Esophagus muscularis mucosa (tissue), 4 donors: ENCODE results near the gene RHOF. TPM values are rescaled to one million over a fixed set of nuclear protein-coding genes. Genes with fewer than 3 reads are reported as not detected.

ENCODE experiments used
- DNase-seq: peaks from one replicate; pipeline ENCODE4 v3.0.0-alpha.2; 2017; ENCODE audit errors: extremely low spot score
- H3K27ac ChIP-seq, 4 donors: fragments of 200-600 bp; sonication (generic); replicated peaks in 1 of 4; 1 replicate in 3 of 4; 2 replicates in 1 of 4; pipeline ENCODE4 v1.5.1; 2016 to 2019; ENCODE audit warnings: mild to moderate bottlenecking in 1 of 4
- H3K27me3 ChIP-seq, 4 donors: fragments of 200-600 bp; sonication (generic); one replicate each; pipeline versions ENCODE4 v1.5.1 to v1.6.0; 2016 to 2019
- H3K36me3 ChIP-seq, 4 donors: fragments of 200-600 bp; sonication (generic); one replicate each; pipeline ENCODE4 v1.5.1; 2016 to 2019
- H3K4me1 ChIP-seq, 4 donors: fragments of 200-600 bp; sonication (generic); one replicate each; pipeline ENCODE4 v1.5.1; 2016 to 2019
- H3K4me3 ChIP-seq, 4 donors: fragments of 200-600 bp; sonication (generic); 1 replicate in 2 of 4; 2 replicates in 2 of 4; pipeline ENCODE4 v1.5.1; 2016 to 2019; ENCODE audit warnings: mild to moderate bottlenecking in 4 of 4, moderate library complexity in 1 of 4
- H3K9me3 ChIP-seq, 4 donors: fragments of 200-600 bp; sonication (generic); 1 replicate in 3 of 4; 2 replicates in 1 of 4; pipeline ENCODE4 v1.5.1; 2016 to 2019
- EP300 ChIP-seq: sonication (generic); formaldehyde crosslinking; IDR thresholded peaks from one replicate; pipeline ENCODE4 v1.6.1; 2017; ENCODE audit warnings: antibody characterized with exemption
- POLR2A ChIP-seq: fragments of 450-650 bp; IDR thresholded peaks from one replicate; pipeline ENCODE4 v1.6.1; 2017; ENCODE audit warnings: antibody characterized with exemption, moderate library complexity, mild to moderate bottlenecking, low read depth
- POLR2AphosphoS5 ChIP-seq, 2 donors: sonication (generic); formaldehyde crosslinking; IDR thresholded peaks; one replicate each; pipeline ENCODE4 v1.6.1; 2017; ENCODE audit warnings: antibody characterized with exemption in 2 of 2
- WGBS: methylation state at CpG from one replicate; pipeline ENCODE4 v1.1.5; 2018; 5-methylcytosine and 5-hydroxymethylcytosine counted together
- intact Hi-C: fragments of 100-400 bp; cut with DNase I; formaldehyde crosslinking; loops from one replicate; pipeline ENCODE4 v1.15.1; 2023
- total RNA-seq, 4 donors: library from RNA; depleted of rRNA; stranded (reverse); fragments of >200 nt; gene quantifications; one replicate each; pipeline versions ENCODE4 v1.1.0 to v1.2.1, GENCODE V29; 2016
- TF ChIP-seq, protein P1 (sequence below), 3 experiments: fragments of 200-600 bp in 2 of 3; fragments of 450-650 bp in 1 of 3; sonication (generic) in 2 of 3; IDR thresholded peaks; one replicate each; pipeline ENCODE4 v1.5.1; 2017 to 2019; ENCODE audit warnings: antibody characterized with exemption in 3 of 3, mild to moderate bottlenecking in 2 of 3, moderate library complexity in 1 of 3

The RHOF gene
- total RNA-seq, 4 donors from 2014 or later, result 7.0 to 23.2 (median 15.9) TPM

DNA sequence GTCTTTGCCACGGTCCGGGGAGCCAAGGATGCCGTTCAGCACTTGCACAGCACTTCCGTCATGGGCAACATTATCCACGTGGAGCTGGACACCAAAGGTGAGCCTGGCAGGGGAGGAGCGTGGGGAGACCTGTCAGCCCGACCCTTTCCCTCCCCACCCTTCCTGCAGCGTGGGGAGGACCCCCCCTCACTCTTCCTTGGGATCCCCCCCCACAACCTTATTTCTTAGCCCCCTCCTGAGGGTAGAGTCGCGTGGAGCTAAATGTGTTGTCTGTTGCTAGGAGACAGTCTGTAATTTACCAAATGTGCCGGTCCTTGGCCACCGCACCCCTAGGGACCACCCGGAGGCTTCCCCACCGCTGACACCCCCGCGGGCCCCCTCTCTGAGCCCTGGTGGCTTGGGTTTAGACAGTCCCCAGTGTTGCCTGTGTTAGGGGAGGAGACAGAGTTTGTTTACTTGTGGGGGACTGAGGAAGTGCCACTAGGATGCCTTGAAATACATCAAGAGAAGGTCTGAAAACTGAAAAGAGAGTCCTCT is 12.6 kb upstream of the RHOF start:
- intact Hi-C loops, result no loop called here
- Histone ChIP-seq H3K9me3 (no peaks in the 10 kb centered on the region), H3K4me3 (peak overlapping the region; percentile 65 to 94 (median 84)), H3K4me1 (peaks cover 39 to 58% (median 50%) of the 10 kb centered on the region in 4 donors), H3K27ac (peak overlapping the region; percentile 97 to 100 (median 100)), H3K36me3 (peaks cover 24 to 47% (median 35%) of the 10 kb centered on the region in 4 donors), H3K27me3 (no peaks in the 10 kb centered on the region)
- DNase-seq, result no peak
- 8% methylated on average over 16 of the region's 16 CpGs for WGBS
- TF ChIP-seq EP300 (no peak), POLR2A (no peak), POLR2AphosphoS5 (IDR thresholded peaks at IDR 0.05) (no peak)
- TF ChIP-seq, protein P1, sequence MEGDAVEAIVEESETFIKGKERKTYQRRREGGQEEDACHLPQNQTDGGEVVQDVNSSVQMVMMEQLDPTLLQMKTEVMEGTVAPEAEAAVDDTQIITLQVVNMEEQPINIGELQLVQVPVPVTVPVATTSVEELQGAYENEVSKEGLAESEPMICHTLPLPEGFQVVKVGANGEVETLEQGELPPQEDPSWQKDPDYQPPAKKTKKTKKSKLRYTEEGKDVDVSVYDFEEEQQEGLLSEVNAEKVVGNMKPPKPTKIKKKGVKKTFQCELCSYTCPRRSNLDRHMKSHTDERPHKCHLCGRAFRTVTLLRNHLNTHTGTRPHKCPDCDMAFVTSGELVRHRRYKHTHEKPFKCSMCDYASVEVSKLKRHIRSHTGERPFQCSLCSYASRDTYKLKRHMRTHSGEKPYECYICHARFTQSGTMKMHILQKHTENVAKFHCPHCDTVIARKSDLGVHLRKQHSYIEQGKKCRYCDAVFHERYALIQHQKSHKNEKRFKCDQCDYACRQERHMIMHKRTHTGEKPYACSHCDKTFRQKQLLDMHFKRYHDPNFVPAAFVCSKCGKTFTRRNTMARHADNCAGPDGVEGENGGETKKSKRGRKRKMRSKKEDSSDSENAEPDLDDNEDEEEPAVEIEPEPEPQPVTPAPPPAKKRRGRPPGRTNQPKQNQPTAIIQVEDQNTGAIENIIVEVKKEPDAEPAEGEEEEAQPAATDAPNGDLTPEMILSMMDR (IDR thresholded peaks at IDR 0.05), result no peak

DNA sequence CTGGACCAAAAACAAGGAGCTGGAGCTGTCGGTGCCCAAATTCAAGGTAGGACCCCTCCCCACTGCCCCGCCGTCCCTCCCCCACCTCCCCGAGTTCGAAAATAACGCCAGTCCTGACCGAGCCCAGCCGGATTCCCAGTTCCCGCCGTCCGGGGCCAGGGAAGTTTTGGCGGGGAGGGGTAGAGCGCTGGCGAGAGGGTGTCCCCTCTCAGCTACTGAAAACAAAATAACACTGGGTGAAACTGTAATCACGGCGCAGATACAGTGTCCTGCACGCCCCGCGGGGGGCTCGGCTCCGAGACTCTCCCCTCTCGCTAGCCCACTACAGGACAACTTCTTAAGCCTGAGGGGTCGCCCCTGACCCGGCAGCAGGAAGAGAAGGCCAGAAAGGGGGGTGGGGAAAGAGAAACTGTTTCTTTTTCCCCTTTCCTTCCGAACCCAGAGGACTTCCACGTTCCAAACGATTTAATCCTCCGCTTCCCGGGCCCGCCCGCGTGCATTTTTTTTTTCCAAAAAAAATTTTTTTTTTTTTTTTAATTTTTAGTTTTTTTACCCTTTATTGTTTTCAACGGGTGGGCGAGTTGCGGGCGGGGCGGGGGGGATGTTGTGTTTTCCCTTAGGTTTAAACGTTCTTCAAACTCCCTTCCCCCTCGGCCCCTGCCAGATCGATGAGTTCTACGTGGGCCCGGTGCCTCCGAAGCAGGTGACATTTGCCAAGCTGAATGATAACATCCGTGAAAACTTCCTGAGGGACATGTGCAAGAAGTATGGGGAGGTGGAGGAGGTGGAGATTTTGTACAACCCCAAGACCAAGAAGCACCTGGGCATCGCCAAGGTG is 11.9 kb upstream of the RHOF start:
- Histone ChIP-seq H3K4me3 (peak overlapping the region; percentile 65 to 94 (median 84)), H3K9me3 (no peaks in the 10 kb centered on the region), H3K4me1 (peaks cover 32 to 51% (median 43%) of the 10 kb centered on the region in 4 donors), H3K27me3 (no peaks in the 10 kb centered on the region), H3K27ac (peak overlapping the region; percentile 97 to 100 (median 100)), H3K36me3 (peaks cover 19 to 40% (median 29%) of the 10 kb centered on the region in 4 donors)
- TF ChIP-seq, protein P1 (IDR thresholded peaks at IDR 0.05), result no peak
- TF ChIP-seq EP300 (no peak), POLR2A (no peak), POLR2AphosphoS5 (IDR thresholded peaks at IDR 0.05) (no peak)
- DNase-seq, result no peak
- 2% methylated on average over 31 of the region's 45 CpGs for WGBS
- intact Hi-C loops, result no loop called here

DNA sequence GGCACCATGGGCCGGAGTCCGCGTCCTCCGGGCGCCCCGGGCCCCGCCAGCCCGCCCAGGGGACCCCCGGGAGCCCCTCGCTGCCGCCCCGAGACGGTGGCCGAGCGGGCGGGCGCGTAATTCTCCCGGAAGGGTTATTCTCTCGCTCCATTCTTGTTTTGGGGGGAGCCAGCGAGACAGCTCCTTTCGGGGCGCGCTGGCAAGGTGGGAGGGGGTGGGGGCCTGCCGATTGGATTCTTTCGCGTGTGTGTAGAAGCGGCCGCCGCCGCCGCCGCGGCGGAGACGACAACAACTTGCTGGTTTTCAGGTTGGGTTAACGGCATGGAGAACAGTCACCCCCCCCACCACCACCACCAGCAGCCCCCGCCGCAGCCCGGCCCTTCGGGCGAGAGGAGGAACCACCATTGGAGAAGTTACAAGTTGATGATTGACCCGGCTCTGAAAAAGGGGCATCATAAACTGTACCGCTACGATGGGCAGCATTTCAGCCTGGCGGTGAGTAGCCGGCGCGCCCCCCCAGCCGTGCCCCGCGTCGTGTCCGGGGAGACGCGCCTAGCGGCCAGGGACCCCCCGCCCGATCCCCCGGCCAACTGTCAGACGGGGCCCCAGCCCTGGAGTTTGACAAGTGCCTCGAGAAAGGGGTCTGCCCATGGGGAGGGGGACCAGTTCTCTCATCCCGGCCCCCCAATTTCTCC is 11.1 kb upstream of the RHOF start:
- intact Hi-C loops, result no loop called here
- TF ChIP-seq EP300 (no peak), POLR2AphosphoS5 (IDR thresholded peaks at IDR 0.05) (no peak), POLR2A (no peak)
- TF ChIP-seq, protein P1 (IDR thresholded peaks at IDR 0.05), result no peak
- no peaks in the 10 kb centered on the region for H3K9me3 ChIP-seq
- no peaks in the 10 kb centered on the region for H3K27me3 ChIP-seq
- no peak for DNase-seq
- peaks cover 10 to 31% (median 21%) of the 10 kb centered on the region in 4 donors for H3K36me3 ChIP-seq
- peak overlapping the region; percentile 97 to 100 (median 100) for H3K27ac ChIP-seq
- WGBS, result 0% methylated on average over 15 of the region's 63 CpGs
- peaks cover 29 to 44% (median 38%) of the 10 kb centered on the region in 4 donors for H3K4me1 ChIP-seq
- H3K4me3 ChIP-seq, result peak overlapping the region; percentile 65 to 94 (median 84)

DNA sequence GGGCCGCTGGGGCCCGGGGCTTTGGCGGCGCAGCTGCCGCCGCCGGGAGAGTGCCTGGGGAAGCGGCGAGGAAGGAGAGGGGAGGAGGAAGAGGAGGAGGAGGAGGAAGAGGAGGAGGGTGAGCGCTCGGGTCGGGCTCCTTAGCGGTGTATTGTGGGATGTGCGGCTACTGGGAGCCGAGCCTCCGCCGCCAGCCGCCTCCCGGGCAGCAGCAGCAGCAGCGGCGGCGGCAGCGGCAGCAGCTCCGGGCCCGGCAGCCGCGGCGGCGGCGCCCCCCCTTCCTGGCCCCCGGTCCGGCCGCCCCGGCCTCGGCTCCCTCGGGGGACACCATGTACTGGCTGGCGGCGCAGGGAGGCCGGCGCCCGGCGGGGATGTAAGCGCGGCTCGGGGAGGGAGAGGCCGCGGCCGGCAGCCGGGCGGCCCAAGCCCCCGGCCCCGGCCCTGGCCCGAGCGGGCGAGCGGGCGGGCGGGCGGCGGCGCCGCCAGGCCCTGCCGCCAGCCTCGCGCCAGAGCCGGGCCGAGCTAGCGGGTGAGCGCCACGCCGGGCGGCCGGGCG is 10.5 kb upstream of the RHOF start, which contains the start of gene SETD1B:
SETD1B (plus strand) TSS at position 149 of the 556 bp plus-strand sequence. CDS start 729 bp downstream, outside the sequence.
- Histone ChIP-seq H3K4me3 (peak within 1 kb of the TSS; percentile 65 to 94 (median 84)), H3K9me3 (no peaks in the 10 kb centered on the region), H3K27ac (peak within 1 kb of the TSS; percentile 97 to 100 (median 100)), H3K4me1 (peaks cover 34 to 50% (median 44%) of the 10 kb centered on the region in 4 donors), H3K27me3 (no peaks in the 10 kb centered on the region), H3K36me3 (peaks cover 7 to 25% (median 14%) of the 10 kb centered on the region in 4 donors)
- WGBS, result under 1% methylated on average over 27 of the region's 74 CpGs
- no peak for DNase-seq
- intact Hi-C loops, result no loop called here
- TF ChIP-seq POLR2A, result no peak
- TF ChIP-seq, protein P1 (IDR thresholded peaks at IDR 0.05), result no peak
- no peak for TF ChIP-seq EP300
- TF ChIP-seq POLR2AphosphoS5 (IDR thresholded peaks at IDR 0.05), result no peak
